Gastroesophageal sphincter (tissue), 3 donors: ENCODE measurements around the gene MATK.

Experiments
- EP300 ChIP-seq: sonication (generic); formaldehyde crosslinking; IDR thresholded peaks from one replicate; pipeline ENCODE4 v1.6.1; 2017; ENCODE audit warnings: antibody characterized with exemption, mild to moderate bottlenecking
- POLR2A ChIP-seq, 2 donors: fragments of 450-650 bp; IDR thresholded peaks; one replicate each; pipeline ENCODE4 v1.6.1; 2017; ENCODE audit warnings: antibody characterized with exemption in 2 of 2, mild to moderate bottlenecking in 2 of 2, moderate library complexity in 1 of 2
- POLR2AphosphoS5 ChIP-seq: sonication (generic); formaldehyde crosslinking; IDR thresholded peaks from one replicate; pipeline ENCODE4 v1.6.1; 2017; ENCODE audit warnings: antibody characterized with exemption
- TF ChIP-seq, protein P1 (sequence below), 4 experiments: fragments of 200-600 bp in 2 of 4; fragments of 450-650 bp in 2 of 4; sonication (generic) in 1 of 4; IDR thresholded peaks; one replicate each; pipeline ENCODE4 v1.5.1; 2017 to 2019; ENCODE audit warnings: antibody characterized with exemption in 4 of 4, mild to moderate bottlenecking in 2 of 4, moderate library complexity in 2 of 4

DNA sequence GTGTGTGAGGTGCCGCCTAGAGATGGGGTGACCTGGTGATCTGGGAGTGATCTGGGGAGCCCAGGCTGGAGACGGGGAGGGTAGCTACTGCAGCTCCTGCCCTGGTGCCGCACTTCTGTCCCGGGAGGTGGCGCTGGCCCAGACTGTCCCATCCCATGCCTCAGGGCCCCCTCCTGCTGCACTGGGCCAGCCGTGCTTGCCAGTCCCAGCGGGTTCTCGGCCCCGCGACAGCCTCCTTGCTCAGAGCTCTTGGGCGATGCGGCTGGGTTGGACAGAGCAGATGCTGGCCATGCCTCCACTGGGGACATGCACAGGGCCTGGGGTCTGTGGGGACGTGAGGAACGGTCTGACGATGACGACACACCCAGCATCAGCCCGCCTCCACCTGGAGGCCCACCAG, 16.7 kb downstream of the MATK start:
- TF ChIP-seq, protein P1, sequence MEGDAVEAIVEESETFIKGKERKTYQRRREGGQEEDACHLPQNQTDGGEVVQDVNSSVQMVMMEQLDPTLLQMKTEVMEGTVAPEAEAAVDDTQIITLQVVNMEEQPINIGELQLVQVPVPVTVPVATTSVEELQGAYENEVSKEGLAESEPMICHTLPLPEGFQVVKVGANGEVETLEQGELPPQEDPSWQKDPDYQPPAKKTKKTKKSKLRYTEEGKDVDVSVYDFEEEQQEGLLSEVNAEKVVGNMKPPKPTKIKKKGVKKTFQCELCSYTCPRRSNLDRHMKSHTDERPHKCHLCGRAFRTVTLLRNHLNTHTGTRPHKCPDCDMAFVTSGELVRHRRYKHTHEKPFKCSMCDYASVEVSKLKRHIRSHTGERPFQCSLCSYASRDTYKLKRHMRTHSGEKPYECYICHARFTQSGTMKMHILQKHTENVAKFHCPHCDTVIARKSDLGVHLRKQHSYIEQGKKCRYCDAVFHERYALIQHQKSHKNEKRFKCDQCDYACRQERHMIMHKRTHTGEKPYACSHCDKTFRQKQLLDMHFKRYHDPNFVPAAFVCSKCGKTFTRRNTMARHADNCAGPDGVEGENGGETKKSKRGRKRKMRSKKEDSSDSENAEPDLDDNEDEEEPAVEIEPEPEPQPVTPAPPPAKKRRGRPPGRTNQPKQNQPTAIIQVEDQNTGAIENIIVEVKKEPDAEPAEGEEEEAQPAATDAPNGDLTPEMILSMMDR (IDR thresholded peaks at IDR 0.05) = no peak
- TF ChIP-seq POLR2A (IDR thresholded peaks at IDR 0.05) = no peak
- no peak for TF ChIP-seq POLR2AphosphoS5
- no peak for TF ChIP-seq EP300
